PFSK-1 (cell line): ENCODE results near the gene MRFAP1.

Source experiments
- FOXP2 ChIP-seq: optimal IDR thresholded peaks from 2 replicates; pipeline ENCODE3; 2011; ENCODE audit warnings: borderline replicate concordance, control low read depth, inconsistent platforms; ENCODE audit not compliant: insufficient read depth; ENCODE audit errors: extremely low read length, extremely low read depth
- POLR2AphosphoS5 ChIP-seq: IDR thresholded peaks from 2 replicates; pipeline ENCODE4 v1.6.1; 2012; ENCODE audit warnings: low read depth, mild to moderate bottlenecking, control low read depth, low read length, moderate library complexity
- REST ChIP-seq, 2 experiments: IDR thresholded peaks; 2 replicates each; pipeline versions ENCODE4 v1.6.1 to v1.8.0; 2011 to 2012; ENCODE audit warnings: low read depth in 2 of 2, low read length in 2 of 2, control low read depth in 1 of 2, inconsistent platforms in 1 of 2, mild to moderate bottlenecking in 1 of 2, moderate library complexity in 1 of 2; ENCODE audit not compliant: insufficient read depth in 1 of 2
- SIN3A ChIP-seq: IDR thresholded peaks from 2 replicates; pipeline ENCODE4 v1.6.1; 2012; ENCODE audit warnings: mild to moderate bottlenecking, low read length, moderate library complexity, borderline replicate concordance; ENCODE audit not compliant: insufficient read depth
- TAF1 ChIP-seq: IDR thresholded peaks from 2 replicates; pipeline ENCODE4 v1.6.1; 2012; ENCODE audit warnings: low read length, control low read depth, borderline replicate concordance; ENCODE audit not compliant: insufficient read depth

- TF ChIP-seq POLR2AphosphoS5 (no peak), TAF1 (no peak), REST (IDR thresholded peaks at IDR 0.05; ENCODE audit: insufficient read depth in 1 of 2, low read depth in 2 of 2, low read length in 2 of 2) (no peak), SIN3A (no peak), FOXP2 (no peak)
Observed at GRCh38 chr4:6594341-6594740, 46.1 kb upstream of the MRFAP1 start.
